HG02852 (cell line): ENCODE data around the gene ANKRD6.
"Not testable (repeated sequence)": the region's sequence is repeated elsewhere in the genome, so short reads cannot be mapped to it uniquely, and the experiment has no call there.

Experiments
- ATAC-seq: cut with Tn5 transposase; IDR thresholded peaks from one replicate; pipeline ENCODE4 v1.9.1; 2021; ENCODE audit warnings: mild to moderate bottlenecking, moderate library complexity; ENCODE audit not compliant: unreplicated experiment

ANKRD6 gene

DNA sequence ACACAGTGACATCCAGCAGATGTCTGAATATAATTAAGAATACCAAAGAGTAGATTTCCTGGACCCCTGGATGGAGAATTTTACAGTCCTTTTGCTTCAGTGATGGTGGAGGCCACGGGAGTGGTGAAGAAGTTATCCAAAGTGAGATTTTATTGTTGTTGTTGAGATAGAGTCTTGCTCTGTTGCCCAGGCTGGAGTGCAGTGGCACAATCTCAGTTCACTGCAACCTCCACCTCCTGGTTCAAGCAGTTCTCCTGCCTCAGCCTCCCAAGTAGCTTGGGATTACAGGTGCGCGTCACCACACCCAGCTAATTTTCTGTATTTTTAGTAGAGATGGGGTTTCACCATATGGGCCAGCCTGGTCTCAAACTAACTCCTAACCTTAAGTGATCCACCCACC lies 208.6 kb downstream of the ANKRD6 start:
- ATAC-seq = not testable (repeated sequence)

- no peak for ATAC-seq
These were observed 210.0 kb downstream of the ANKRD6 start for GRCh38 chr6:89642956-89643355.

DNA sequence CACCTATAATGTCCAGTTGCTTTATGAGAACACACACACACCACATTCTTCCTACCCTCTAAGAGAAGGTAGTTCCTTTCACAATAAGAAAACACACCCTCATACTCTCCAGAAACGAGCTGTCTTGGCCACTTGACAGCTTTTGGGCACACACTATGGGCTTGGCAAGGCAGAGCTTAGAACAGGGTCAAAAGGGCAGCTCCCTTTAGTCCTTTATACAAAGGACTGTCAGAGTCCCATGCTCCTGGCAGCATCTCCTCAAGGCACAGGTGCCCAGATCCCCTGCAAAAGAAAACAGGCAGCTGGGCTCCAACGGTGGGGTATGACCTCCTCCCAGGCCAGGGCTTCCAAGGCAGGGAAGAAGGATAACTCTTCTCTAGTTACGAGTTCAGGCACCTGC lies 210.5 kb downstream of the ANKRD6 start:
- no peak for ATAC-seq

- no peak for ATAC-seq
These were observed 211.9 kb downstream of the ANKRD6 start for GRCh38 chr6:89644864-89645263.

DNA sequence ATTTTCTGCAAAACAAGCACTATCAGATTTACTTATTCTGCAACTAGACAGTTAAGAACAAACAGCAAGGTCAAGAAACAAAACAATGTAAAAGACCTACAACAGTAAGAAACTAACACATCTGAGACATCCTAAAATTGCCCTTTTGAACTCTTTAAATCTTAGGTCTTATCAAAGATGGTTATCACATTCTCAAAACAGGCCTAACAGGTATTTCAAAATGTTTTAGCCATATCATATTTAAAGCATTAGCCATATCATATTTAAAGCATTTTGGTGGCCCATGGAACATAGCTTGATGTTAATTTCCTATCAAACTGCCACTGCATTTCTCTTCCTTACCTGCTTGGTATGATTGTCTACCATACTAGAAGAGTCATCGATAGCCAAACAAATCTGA lies 216.7 kb downstream of the ANKRD6 start:
- no peak for ATAC-seq

DNA sequence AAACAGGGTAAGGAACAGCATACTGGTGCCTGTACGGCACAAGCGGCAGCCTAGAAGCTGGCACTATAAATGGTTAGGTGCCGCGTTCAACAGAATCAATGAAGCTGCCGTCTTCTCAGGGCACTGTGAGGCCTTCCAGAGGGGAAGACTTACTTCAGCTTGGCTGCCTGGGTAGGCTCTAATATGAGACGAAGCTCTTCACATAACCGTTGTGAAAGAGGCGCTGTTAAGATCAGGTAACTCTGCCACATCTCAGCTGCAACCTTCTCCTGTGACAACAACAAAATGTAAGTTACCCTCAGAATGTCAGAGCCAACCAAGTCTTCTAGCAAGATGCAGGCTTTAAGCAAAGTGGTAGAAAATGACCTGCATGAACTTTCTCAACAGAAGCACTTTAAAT lies 217.6 kb downstream of the ANKRD6 start:
- ATAC-seq = no peak

GRCh38 chr6:89655122-89655521 lies 222.2 kb downstream of the ANKRD6 start:
- no peak for ATAC-seq

DNA sequence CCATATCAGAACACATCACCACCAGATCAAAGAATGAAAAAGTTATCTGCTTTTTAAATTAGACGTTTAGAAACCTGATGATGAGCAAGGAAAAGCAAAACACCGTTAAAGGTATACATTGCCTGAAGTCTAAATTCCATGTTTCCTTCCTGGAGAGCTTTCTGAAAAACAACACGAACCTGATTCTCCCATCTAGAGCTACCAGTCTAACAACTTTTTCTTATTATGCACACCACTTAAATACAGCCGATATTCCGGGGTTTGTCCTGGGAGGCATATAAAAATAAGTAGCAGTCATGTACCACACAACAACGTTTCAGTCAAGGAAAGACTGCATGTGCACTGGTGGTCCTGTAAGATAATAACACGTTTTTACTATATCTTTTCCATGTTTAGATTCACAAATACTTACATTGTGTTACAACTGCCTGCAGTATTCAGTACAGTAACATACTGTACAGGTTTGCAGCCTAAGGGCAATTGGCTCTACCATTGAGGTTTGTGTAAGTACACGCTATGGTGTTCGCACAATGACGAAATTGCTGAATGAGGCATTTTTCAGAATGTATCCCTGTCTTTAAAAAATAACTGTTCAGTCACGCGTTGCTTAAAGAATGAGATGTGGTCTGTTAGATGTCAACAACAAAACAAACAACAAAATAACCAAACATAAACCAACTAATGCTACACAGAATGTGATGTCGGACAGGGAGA lies 224.7 kb downstream of the ANKRD6 start:
- no peak for ATAC-seq

- ATAC-seq = no peak
These were observed 228.0 kb downstream of the ANKRD6 start for GRCh38 chr6:89660981-89661380.

- no peak for ATAC-seq
These were observed 228.6 kb downstream of the ANKRD6 start for GRCh38 chr6:89661559-89661958.

DNA sequence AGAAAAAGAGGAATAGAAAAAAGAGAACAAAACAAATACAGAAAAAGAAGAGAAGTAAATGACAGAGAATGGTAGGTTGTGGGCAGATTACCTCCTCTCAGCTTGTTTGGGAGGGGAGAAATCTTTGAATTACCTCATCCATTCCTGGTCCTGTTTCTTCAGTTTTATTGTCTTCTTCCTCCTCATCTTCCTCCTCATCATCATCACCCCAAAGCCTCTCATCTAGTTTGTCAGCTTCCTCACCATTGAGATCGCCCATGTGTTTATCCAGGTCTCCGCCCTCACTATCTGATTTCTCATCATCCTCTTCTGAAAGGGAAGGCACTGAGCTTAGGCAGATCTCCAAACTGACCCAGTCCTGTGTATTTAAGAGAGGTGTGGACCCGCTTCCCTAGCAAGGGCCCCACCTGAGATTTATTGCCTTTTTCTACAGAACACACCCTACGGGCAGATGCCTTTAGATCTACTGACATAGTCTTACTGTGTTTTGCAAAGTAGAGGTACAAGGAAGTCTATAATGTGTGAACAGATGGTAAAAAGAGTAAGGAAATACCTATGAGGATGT lies 229.8 kb downstream of the ANKRD6 start:
- ATAC-seq = no peak

GRCh38 chr6:89667872-89668556 lies 235.1 kb downstream of the ANKRD6 start:
- ATAC-seq = no peak

DNA sequence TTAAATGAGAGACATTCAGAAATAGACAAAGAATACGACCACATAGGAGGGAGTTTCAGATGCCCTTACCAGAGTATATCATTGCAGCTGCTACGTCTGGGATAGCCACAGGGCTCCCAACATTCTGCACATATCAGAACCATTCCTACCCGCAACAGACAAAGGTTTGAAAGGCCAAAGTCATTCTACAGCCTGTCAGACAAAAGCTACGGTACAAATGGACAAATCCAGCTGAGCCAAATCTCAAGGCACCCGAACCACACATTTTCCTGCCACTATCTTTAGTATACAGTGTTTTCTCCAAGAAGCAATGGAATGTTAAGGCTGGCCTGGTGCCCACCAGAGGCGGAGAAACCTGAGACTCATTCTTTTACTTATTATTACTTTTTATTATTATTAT lies 236.1 kb downstream of the ANKRD6 start:
- no peak for ATAC-seq

- ATAC-seq = no peak
These were observed 238.1 kb downstream of the ANKRD6 start for GRCh38 chr6:89670935-89671565.

DNA sequence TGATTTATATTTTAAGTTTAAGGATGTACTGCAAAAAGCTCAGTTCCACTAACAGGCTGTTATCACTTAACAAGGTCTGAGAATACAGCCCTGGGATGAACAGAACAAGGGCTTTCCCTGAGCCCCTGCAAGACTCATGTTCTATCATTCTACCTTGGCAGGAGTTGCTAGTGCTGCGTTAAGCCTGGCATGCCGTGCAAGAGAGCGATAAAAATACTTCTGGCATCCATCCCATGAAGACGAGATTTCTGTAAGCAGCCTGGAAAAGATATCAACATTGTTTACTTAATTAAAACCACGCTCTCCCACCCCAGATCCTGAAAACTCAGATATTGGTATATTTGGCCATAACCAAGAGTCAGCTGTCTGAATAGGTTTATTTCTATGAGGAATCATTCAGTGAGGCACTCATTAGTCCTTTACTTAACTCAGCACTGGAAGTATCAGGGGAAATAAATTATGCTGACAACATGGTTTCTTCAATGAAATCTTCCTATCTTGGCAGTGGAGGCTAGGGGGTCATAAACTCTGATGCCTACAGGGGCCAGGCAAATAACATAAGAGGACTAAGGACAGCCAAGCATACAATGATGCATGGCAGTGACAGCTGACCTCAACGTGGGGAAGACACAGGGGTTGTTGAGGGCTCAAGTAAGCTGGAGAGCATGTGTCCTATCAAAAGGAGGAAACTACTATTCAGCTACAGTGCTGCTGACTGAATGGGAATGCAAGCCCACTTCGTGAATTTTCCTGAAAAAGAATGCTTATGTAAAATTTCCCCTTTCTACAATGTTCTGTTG lies 243.2 kb downstream of the ANKRD6 start:
- ATAC-seq = no peak

GRCh38 chr6:89678531-89678930 lies 245.6 kb downstream of the ANKRD6 start:
- ATAC-seq = no peak

DNA sequence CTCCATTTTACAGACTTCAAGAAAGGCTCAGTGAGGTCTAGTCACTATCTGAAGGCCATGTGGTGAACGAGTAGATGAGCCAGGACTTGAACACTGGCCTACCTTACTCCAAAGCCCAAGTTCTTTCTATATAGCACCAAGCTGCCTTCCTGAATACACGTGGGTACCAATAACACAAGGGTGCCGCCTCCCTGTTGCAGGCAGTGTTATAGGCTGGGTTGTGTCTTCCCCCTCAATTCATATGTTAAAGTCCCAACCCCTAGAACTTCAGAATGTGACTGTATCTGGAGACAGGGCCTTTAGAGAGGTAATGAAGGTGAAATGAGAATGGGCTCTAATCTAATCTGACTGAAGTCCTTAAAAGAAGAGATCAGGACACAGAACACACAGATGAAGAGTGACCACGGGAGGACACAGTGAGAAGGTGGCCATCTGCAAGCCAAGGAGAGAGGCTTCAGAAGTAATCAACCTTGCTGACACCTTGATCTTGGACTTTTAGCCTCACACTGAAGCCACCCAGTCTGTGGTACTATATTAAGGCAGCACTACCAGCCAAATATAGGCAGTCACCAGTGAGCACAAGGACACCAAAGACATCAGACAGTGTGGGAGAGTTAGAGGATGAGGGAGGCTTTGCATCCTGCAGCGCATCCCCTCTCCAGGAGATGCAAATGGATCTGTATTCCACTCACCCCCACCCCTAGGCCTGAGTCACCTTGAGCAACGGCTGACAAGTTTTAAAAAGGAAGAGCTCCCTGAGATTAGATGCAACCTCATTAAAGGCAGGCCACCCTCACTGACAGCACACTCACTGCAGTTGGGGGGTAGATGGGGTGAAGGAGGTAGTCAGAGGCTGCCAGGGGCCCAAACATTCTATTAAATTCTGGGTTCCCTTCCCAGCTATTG lies 246.5 kb downstream of the ANKRD6 start:
- ATAC-seq = no peak

- no peak for ATAC-seq
These were observed 247.2 kb downstream of the ANKRD6 start for GRCh38 chr6:89680150-89680549.

GRCh38 chr6:89680551-89680950 lies 247.6 kb downstream of the ANKRD6 start:
- ATAC-seq = no peak

- no peak for ATAC-seq
These were observed 249.1 kb downstream of the ANKRD6 start for GRCh38 chr6:89681983-89682564.
